MM.1S (cell line): ENCODE measurements around the gene SPATA6L.
A peak's percentile ranks its signal among the peaks of the same experiment; 100 is the strongest.

ENCODE experiments used
- CTCF ChIP-seq: fragments of 300-600 bp; sonication (generic); IDR thresholded peaks from 2 replicates; pipeline ENCODE4 v1.5.1; 2016; ENCODE audit warnings: antibody characterized with exemption, low read length, mixed read lengths
- EZH2 ChIP-seq: fragments of 300-600 bp; sonication (generic); optimal IDR thresholded peaks from 2 replicates; pipeline ENCODE3; 2017; ENCODE audit warnings: low read depth, mild to moderate bottlenecking, antibody characterized with exemption, low read length, mixed read lengths
- EZH2phosphoT487 ChIP-seq: fragments of 300-600 bp; sonication (generic); IDR thresholded peaks from 2 replicates; pipeline ENCODE4 v1.6.1; 2018; ENCODE audit warnings: antibody characterized with exemption, low read length

- TF ChIP-seq CTCF (peak; percentile 57), EZH2phosphoT487 (no peak), EZH2 (no peak)
These were observed 3.9 kb downstream of the SPATA6L start, which contains the start of gene PLPP6 for GRCh38 chr9:4662108-4662988.
